Measurements from ENCODE around the gene KRTCAP2. TPM values are rescaled to one million over a fixed set of nuclear protein-coding genes. Genes with fewer than 3 reads are reported as not detected.

The KRTCAP2 gene
- total and polyA plus RNA-seq, 12 donors: 96.1 to 355 (median 129) TPM

GRCh38 chr1:155209312-155209721 lies 36.2 kb upstream of the KRTCAP2 start:
- intact Hi-C loops (cut with DNase I): loop anchor here in 6 of 10 donors (2.0 to 10.0 kb wide), 5 partner anchors 17 to 385 kb away; partner anchors contain the start of gene RUSC1 (in 2 of the 6)
- no peak for DNase-seq
- Histone ChIP-seq H3K27ac (peak overlapping the region; percentile 98 to 100 (median 100)), H3K4me3 (peak overlapping the region; percentile 64 to 91 (median 82)), H3K27me3 (no peaks in the 10 kb centered on the region), H3K9me3 (no peaks in the 10 kb centered on the region), H3K4me1 (peaks cover 9 to 43% (median 31%) of the 10 kb centered on the region in 9 donors), H3K36me3 (peaks cover 0 to 23% (median 0%) of the 10 kb centered on the region in 9 donors)
- no peak for TF ChIP-seq CTCF (IDR thresholded peaks at IDR 0.05)
- WGBS, 2 donors: 2% methylated on average over 13 of the region's 13 CpGs
- no peak for ATAC-seq

GRCh38 chr1:155208541-155209311 lies 35.6 kb upstream of the KRTCAP2 start, which contains the start of gene MTX1:
MTX1 (plus strand) TSS chr1:155208695; CDS start chr1:155208805, 110 bp downstream.
- H3K4me1 ChIP-seq: peaks cover 9 to 43% (median 31%) of the 10 kb centered on the region in 9 donors
- no peaks in the 10 kb centered on the region for H3K9me3 ChIP-seq
- TF ChIP-seq CTCF (IDR thresholded peaks at IDR 0.05): no peak
- peak; percentile 93 to 95 for DNase-seq
- no peaks in the 10 kb centered on the region for H3K27me3 ChIP-seq
- peaks cover 0 to 23% (median 0%) of the 10 kb centered on the region in 9 donors for H3K36me3 ChIP-seq
- H3K4me3 ChIP-seq: peak within 1 kb of the TSS; percentile 64 to 91 (median 82)
- peak; percentile 86 to 92 (median 90) for ATAC-seq
- 0 to 1% methylated on average over 59 to 64 of the region's 64 CpGs for WGBS, 2 donors
- intact Hi-C loops (cut with DNase I): loop anchor here in 6 of 10 donors (1.0 to 10.0 kb wide), 7 partner anchors 18 to 386 kb away; partner anchors contain the start of gene RUSC1 (in 2 of the 6)
- peak within 1 kb of the TSS; percentile 98 to 100 (median 100) for H3K27ac ChIP-seq

- ATAC-seq: peak; percentile 1 to 47 (median 22)
- 17 to 21% methylated on average over 17 of the region's 17 CpGs for WGBS, 2 donors
- H3K4me3 ChIP-seq: peak within 1 kb of the TSS; percentile 64 to 91 (median 82)
- intact Hi-C loops (cut with DNase I): loop anchor here in 6 of 10 donors (1.0 to 10.0 kb wide), 8 partner anchors 19 to 387 kb away; partner anchors contain the start of gene RUSC1 (in 2 of the 6)
- TF ChIP-seq CTCF (IDR thresholded peaks at IDR 0.05): no peak
- H3K9me3 ChIP-seq: no peaks in the 10 kb centered on the region
- H3K27ac ChIP-seq: peak within 1 kb of the TSS; percentile 98 to 100 (median 100)
- peaks cover 0 to 23% (median 0%) of the 10 kb centered on the region in 9 donors for H3K36me3 ChIP-seq
- H3K4me1 ChIP-seq: peaks cover 9 to 43% (median 31%) of the 10 kb centered on the region in 9 donors
- peak; percentile 52 to 65 for DNase-seq
- no peaks in the 10 kb centered on the region for H3K27me3 ChIP-seq
Observed at GRCh38 chr1:155207806-155208540, 34.9 kb upstream of the KRTCAP2 start, which contains the start of gene THBS3. THBS3 (minus strand) TSS chr1:155207897; CDS start chr1:155207876, 21 bp downstream.
